ENCODE measurements around the gene SBNO2.

The SBNO2 gene

DNA sequence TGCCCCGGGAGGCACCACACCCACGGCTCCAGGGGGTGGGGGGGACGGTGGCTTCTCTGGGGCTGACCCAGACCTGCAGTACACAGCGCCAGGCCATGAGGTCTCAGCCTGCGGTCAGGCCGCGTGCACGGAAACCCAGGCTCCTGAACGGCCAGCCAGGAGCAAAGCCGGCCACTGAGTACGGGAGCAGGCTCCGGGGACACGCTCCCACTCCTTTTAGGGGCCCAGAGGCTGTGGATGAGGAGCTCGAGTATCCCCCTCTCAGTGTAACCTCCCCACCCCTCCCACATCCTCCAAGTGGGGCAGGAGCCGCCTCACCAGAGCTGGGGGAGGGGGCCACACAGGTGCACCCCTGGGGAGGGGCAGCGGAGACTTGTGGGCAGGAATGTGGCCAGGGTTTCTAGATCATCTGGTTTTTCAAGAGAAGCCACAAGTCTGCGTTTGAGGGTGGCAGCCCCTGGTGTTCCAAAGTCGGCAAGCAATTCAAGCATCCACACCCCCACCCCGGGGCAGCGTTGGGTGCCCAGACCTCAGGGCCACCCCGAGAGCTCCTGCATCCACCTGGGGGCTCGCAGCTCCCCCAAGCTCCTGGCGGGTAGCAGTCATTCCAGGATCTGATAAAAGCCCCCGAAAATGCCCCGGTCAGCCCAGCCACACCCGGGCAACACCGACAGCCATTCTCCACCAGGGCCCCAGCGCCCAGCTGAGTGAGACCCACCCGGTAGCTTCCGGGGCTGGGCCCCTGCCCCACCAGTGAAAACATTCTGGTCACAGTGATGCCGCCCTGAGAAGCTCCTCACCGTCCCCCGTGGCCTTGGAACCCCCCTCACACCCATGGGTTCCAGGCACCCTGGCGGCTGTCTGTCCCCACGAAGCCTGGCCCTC is 6.1 kb downstream of the SBNO2 start:
- DNase-seq, result no peak

DNA sequence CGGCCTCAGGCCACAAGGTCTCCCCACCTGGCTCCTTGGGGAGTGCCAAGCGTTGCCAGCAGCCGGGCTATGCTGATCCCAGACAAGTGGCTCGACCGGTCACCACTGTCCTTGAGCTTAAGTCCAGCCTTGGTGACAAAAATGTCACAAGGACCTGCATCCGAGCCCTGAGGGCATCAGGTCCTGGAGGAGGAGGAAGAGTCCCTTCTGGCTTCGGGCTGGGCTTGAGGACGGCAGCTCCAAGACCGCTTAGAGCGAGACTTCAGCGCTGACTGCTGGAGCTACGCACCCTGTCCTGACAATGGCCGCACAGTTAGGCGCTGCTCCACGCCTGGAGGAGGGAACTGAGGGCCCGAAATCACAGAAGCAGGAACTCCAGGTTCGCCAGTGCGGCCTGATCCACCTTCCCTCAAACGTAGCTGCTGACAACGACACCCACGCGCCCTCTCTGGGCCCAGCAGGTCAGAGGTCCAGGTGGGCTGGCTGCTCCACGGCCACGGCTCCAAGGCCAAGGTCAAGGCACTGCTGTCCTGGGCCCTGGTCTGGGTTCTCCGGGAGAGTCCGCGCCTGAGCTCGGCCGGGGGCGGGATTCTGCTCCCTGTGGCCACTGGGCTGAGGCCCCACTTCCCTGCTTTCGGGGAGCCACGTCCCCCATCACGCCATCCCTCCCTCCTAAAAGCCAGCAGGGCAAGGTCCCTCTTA is 7.0 kb downstream of the SBNO2 start:
- DNase-seq, result no peak

DNA sequence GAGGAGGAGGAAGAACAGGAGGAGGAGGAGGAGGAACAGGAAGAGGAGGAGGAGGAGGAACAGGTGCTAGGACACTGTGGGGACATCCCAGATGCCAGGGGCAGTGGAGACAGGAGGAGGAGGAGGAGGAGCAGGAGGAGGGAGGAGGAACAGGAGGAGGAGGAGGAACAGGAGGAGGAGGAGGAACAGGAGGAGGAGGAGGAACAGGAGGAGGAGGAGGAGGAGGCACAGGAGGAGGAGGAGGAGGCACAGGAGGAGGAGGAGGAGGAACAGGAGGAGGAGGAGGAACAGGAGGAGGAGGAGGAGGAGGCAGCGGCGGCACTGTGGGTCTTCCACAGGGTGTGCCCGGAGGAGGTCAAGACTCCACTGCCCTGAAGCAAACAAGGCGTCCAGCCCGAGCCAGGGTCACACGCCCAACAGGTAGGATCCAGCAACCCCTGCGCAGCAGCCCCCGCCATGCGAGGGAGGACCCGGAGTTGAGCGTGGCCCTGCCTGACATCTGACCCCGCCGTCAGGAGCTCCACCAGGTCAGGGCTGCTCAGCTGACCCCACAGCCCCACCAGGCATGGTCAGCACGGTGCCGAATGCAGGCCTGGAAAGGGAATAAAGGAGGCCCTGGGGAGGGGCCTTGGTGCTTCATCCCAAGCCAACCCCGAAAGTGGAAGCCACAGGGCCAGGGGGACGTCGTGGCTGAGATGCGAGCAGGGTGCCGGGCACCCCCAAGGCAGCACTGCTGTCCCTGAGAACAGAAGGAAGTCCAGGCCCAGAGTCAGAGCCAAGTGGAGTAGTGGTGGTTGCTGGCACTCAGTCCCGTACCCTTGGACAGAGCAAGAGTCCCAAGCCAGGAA is 9.2 kb downstream of the SBNO2 start:
- DNase-seq, result no peak

GRCh38 chr19:1163934-1164683 is 10.0 kb downstream of the SBNO2 start:
- no peak for DNase-seq

DNA sequence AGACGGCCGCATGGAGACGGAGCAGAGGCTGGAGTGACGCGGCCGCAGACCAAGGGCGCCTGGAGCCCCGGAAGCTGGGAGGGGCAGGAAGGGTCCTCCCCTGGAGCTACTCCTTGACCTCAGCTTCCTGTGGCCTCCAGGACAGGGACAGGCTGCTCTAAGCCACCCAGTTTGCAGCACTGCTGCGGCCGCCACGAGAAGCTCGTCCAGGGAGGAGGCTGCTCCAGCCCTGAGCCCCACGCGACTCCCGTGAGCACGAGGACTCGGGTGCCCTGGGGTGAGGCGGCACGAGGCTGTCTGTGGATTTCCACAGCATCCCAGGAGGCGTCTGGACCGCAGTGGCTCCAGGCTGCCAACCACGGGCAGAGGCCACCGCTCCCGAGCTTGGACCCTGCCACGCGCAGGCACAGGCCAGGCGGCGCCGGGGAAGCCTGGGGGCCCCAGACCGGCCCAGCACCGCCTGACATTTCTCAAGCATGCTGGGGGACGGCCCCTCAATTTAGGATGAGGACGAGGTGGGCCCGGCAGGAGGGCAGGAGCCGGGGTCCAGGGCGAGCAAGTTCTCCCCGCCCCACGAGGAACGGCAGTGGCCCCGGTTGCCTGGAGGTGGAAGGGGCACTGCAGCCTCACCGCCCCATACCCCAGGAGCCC is 10.7 kb downstream of the SBNO2 start:
- no peak for DNase-seq

DNA sequence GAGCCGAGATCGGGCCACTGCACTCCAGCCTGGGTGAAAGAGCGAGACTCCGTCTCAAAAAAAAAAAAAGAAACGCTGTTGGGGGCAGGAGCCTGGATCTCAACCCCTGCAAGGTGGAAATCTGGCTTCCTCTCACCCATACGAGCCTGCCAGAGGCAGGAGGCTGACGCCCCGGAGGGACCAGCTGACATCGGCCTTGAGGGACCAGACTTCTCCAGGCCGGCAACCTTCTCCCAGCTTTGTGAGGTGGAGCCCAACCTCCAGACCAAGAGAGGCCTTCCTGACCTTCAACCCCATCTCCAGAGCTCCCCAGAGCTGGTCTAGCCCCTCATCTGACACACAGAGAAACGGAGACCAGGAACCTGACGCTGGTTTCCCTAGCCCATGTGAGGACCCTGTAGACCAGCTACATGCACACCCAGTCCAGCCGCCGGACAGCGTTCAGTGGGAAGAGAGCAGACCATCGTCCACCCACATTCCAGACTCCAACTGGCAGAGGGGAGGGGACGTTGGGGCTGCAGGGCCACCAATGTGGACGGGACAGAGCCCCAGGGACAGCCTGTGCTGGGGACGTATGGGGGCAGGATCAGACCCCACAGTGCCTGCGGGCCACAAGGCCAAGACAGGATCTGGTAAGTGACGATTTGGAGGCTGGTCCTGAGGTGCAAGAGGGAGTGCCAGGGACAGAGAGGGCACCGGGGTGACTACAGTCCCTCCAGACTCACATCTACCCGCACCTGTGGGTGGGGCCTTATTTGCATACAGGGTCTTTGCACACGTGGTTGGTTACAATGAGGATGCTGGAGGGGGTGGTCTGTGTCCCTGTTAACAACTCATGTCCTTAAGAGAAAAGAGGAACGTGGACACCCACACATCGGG is 11.4 kb downstream of the SBNO2 start:
- no peak for DNase-seq

- DNase-seq, result no peak
Measured at GRCh38 chr19:1161716-1162115, 12.4 kb downstream of the SBNO2 start.

GRCh38 chr19:1159864-1160595 is 14.0 kb downstream of the SBNO2 start:
- no peak for DNase-seq

GRCh38 chr19:1158885-1159448 is 15.1 kb downstream of the SBNO2 start:
- DNase-seq, result no peak

GRCh38 chr19:1157931-1158884 is 15.9 kb downstream of the SBNO2 start:
- no peak for DNase-seq

DNA sequence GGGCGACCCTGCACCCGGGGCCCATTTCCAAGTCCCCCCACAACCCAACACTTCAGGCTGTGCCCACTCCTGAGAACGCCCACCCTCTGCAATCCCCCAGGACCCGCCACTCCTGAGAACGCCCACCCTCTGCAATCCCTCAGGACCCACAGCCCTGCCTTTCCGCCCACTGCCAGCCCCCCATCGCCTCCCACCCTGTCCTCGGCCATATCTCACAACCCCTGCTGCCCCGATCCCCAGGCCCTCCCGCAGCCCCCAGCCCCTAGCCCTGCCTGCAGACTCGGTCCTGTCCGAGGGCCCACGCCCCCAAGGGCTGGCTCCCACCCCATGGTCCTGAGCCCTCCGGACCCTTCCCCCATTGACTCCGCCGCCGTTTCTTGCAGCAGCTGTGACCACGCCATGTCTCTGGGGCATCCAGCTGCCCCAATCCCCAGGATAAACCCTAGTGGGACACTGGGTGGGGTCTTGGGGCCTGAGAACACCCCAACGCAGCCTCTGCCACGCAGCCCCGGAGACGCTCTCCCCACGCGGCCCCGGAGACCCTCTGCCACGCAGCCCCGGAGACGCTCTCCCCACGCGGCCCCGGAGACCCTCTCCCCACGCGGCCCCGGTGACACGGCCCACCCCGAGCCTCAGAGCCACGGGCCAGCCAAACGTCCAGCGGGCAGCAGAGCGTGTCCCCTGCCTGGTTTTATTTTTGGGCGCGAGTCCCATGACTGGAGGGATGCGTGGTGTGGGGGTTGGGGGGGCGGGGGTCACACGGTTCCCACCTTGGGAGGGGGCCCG is 17.0 kb downstream of the SBNO2 start:
- no peak for DNase-seq

GRCh38 chr19:1156305-1156801 is 17.7 kb downstream of the SBNO2 start:
- DNase-seq, result no peak

DNA sequence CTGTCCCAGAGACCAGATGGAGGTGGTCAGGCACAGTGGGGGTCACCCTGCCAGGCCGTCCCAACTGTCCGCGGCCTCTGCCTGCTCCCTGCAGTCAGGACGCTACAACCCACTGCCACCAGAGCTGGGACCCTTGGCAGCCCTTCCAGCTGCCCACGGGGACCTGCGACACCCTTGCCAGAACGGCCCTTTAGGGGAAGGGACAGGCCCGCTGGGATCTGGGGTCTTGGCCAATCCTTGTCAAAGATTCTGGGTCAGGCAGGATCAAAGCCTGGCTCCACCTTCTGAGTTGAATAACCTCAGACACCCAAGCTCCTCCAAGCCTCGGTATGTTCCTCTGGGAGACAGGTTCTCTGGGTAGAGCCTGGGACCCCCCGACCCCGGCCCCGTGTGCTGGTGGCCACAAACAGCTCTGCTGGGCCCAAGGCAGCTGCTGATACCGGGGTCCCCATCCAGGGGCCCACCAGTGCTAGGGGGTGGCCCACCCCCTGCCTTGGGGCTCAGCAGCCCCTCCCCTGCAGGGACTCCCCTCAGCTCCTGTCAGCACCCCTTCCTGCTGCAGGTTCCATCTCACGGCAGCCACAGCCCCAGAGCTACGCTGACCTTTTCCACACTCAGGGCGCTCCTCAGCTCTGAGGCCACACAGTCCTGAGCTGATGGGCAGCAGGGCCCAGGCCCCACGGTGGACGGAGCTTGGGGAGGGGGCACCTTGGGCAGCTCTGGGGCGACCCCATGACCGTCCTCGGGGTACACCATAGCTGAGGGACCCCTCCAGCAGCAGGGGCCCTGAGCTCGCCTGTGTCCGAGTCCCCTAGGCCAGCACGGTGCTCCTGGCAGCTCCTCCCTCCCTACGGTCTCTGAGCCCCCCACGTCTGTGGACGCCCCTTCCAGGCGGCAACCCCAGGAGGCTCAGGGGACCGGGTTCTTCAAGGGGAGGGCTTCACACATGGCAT is 18.4 kb downstream of the SBNO2 start:
- DNase-seq, result no peak

DNA sequence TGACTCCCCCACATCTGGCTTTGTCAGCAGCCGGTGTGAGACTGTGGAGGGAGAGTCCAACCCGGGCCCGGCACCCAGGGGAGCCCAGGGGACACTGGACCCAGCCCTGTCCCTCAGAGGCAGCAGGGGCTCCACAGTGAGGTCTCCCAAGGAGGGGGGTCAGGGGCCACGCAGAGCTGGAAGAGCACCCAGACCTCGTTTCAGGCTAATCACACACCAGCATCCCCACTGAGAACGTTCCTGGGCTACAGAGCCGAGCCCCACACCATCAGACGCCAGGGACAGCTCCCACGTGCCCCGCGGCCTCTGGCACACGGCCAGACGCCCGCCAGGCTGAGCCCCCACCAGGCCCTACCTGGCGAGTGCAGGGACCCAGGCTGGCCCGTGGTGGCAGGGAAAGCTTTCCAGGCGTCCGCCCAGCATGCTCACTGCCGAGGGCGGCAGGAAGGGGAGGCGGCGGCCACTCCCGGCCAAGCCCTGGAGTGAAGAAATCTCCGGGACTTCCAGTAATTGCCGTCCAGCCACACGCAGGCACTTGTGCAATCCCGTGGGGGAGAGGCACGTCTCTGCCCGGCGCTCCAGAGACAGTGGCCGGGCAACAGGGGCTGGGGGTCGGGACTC is 19.2 kb downstream of the SBNO2 start:
- DNase-seq, result no peak

DNA sequence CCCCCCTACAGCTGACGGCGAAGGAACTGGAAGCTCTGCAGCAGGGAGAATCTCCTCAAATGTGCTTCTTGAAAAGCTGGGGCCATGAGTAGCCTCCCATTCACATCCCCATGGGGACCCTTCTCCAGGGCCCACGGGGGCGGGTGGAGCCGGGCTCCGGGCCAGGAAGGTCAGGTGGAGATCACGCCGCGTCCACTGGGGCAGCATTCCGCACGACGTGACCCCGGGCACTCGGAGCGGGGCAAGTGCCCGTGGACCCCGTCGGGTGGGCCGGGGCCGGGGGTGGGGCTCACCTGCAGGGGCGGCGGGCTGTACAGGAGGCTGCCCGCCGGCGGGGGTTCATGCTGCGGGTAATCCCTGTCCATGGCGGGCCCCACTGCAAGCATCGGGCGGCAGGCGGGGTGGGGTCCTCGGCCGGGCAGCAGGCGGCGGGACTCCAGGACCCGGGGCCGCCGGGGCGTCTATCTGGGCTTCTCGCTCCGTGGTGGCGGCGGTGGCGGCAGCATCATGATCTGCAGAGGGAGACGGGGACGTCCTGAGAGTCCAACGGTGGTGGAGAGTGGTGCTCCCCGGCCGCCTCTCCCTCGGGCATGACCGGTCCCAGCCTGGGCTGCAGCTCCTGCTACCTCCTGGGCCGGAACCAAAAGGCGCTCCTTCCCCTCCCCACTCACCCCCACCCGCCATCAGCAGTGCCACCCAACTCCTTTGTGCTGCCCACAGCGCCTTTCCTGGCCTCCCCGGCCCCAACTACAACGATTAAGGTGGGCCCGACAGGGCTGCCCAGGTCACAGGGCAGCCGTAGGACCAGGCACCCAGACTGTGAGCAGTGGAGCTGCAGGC is 20.0 kb downstream of the SBNO2 start:
- DNase-seq, result no peak
